ENCODE data around the gene UBE3B.

DNA sequence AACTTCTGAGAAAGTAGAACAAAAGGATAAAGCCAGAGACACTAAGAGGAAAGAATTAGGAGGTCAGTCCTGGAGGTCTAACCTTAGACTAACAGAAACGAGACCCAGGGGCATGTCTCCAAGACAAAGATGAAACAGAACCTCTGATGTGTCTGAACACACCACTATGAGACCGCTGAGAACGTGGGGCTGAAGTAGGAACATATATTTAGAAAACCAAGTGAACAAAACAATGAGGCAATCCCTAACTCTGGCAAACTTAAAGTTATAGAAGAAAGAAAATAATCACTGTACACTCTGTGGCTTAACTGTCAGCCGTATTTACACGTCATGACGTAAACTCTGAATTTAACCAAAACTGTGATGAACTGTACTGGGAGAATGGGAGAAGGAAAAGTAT lies 18.2 kb upstream of the UBE3B start:
- TF ChIP-seq, protein P1, sequence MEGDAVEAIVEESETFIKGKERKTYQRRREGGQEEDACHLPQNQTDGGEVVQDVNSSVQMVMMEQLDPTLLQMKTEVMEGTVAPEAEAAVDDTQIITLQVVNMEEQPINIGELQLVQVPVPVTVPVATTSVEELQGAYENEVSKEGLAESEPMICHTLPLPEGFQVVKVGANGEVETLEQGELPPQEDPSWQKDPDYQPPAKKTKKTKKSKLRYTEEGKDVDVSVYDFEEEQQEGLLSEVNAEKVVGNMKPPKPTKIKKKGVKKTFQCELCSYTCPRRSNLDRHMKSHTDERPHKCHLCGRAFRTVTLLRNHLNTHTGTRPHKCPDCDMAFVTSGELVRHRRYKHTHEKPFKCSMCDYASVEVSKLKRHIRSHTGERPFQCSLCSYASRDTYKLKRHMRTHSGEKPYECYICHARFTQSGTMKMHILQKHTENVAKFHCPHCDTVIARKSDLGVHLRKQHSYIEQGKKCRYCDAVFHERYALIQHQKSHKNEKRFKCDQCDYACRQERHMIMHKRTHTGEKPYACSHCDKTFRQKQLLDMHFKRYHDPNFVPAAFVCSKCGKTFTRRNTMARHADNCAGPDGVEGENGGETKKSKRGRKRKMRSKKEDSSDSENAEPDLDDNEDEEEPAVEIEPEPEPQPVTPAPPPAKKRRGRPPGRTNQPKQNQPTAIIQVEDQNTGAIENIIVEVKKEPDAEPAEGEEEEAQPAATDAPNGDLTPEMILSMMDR (IDR thresholded peaks at IDR 0.05): no peak
- TF ChIP-seq POLR2AphosphoS5 (IDR thresholded peaks at IDR 0.05) (peak; percentile 12 to 62), POLR2A (IDR thresholded peaks at IDR 0.05; ENCODE audit: low read depth) (no peak), EP300 (IDR thresholded peaks at IDR 0.05) (no peak)
